ENCODE data around the gene FITM1. TPM values are rescaled to one million over a fixed set of nuclear protein-coding genes. Genes with fewer than 3 reads are reported as not detected.

FITM1 gene
- polyA plus RNA-seq, 1 donor from 2014 or later, result 0.88 TPM

GRCh38 chr14:24177891-24178290 lies 47.4 kb downstream of the FITM1 start:
- Histone ChIP-seq H3K9me3 (ENCODE audit: low read length) (no peaks in the 10 kb centered on the region), H3K4me2 (ENCODE audit: low read length) (no peak overlapping the region), H3F3A (ENCODE audit: insufficient read depth, low read length, poor library complexity, severe bottlenecking) (no peaks in the 10 kb centered on the region), H3K27ac (ENCODE audit: low read length) (no peak overlapping the region), H4K20me1 (ENCODE audit: insufficient read depth) (no peaks in the 10 kb centered on the region), H3K4me3 (ENCODE audit: low read length) (no peak overlapping the region), H3K36me3 (ENCODE audit: insufficient read depth, low read length) (no peaks in the 10 kb centered on the region), H3K9ac (ENCODE audit: low read length) (no peak overlapping the region), H2AFZ (ENCODE audit: low read depth, low read length) (no peak overlapping the region), H3K9me2 (ENCODE audit: insufficient read depth, low read length) (no peaks in the 10 kb centered on the region), H3K79me2 (replicated peaks; ENCODE audit: insufficient read depth, low read length) (no peaks in the 10 kb centered on the region), H3K27me3 (ENCODE audit: insufficient read depth, low read depth, low read length) (no peaks in the 10 kb centered on the region)
- TF ChIP-seq REST (IDR thresholded peaks at IDR 0.05; ENCODE audit: borderline replicate concordance) (no peak), CTCF (IDR thresholded peaks at IDR 0.05; ENCODE audit: poor library complexity, severe bottlenecking) (no peak), EZH2 (IDR thresholded peaks at IDR 0.05; ENCODE audit: borderline replicate concordance, insufficient read depth, low read length, poor library complexity, severe bottlenecking) (no peak)

GRCh38 chr14:24178399-24179178 lies 48.1 kb downstream of the FITM1 start:
- no peak for TF ChIP-seq RAD21 (conservative IDR thresholded peaks at IDR 0.05)
- no peak for TF ChIP-seq EP300 (conservative IDR thresholded peaks at IDR 0.05; ENCODE audit: poor library complexity, severe bottlenecking)
- no peak for TF ChIP-seq REST (IDR thresholded peaks at IDR 0.05; ENCODE audit: borderline replicate concordance)
- no peak for TF ChIP-seq SMC3 (conservative IDR thresholded peaks at IDR 0.05; ENCODE audit: poor library complexity)
- no peak for TF ChIP-seq POLR2AphosphoS5 (IDR thresholded peaks at IDR 0.05)
- TF ChIP-seq MXI1 (conservative IDR thresholded peaks at IDR 0.05; ENCODE audit: poor library complexity, severe bottlenecking), result no peak
- TF ChIP-seq CTCF (IDR thresholded peaks at IDR 0.05; ENCODE audit: poor library complexity, severe bottlenecking), result no peak
- no peak for TF ChIP-seq TAF1 (IDR thresholded peaks at IDR 0.05; ENCODE audit: low read depth)
- TF ChIP-seq EZH2 (IDR thresholded peaks at IDR 0.05; ENCODE audit: borderline replicate concordance, insufficient read depth, low read length, poor library complexity, severe bottlenecking), result no peak
- Histone ChIP-seq H3K36me3 (ENCODE audit: insufficient read depth, low read length) (no peaks in the 10 kb centered on the region), H3K27me3 (ENCODE audit: insufficient read depth, low read depth, low read length) (no peaks in the 10 kb centered on the region), H3K79me2 (replicated peaks; ENCODE audit: insufficient read depth, low read length) (no peaks in the 10 kb centered on the region), H3K9ac (ENCODE audit: low read length) (no peak overlapping the region), H2AFZ (ENCODE audit: low read depth, low read length) (no peak overlapping the region), H3K9me3 (ENCODE audit: low read length) (no peaks in the 10 kb centered on the region), H3K4me2 (ENCODE audit: low read length) (no peak overlapping the region), H4K20me1 (ENCODE audit: insufficient read depth) (no peaks in the 10 kb centered on the region), H3K27ac (ENCODE audit: low read length) (no peak overlapping the region), H3K4me3 (ENCODE audit: low read length) (no peak overlapping the region), H3F3A (ENCODE audit: insufficient read depth, low read length, poor library complexity, severe bottlenecking) (no peaks in the 10 kb centered on the region), H3K9me2 (ENCODE audit: insufficient read depth, low read length) (no peaks in the 10 kb centered on the region)

All from neural cell (in vitro differentiated cells).